HG03439 (cell line): Measurements from ENCODE around the gene GAB1.
A peak's percentile ranks its signal among the peaks of the same experiment; 100 is the strongest.

ENCODE experiments used
- ATAC-seq: cut with Tn5 transposase; IDR thresholded peaks from one replicate; pipeline ENCODE4 v1.9.1; 2021; ENCODE audit warnings: mild to moderate bottlenecking, moderate library complexity; ENCODE audit not compliant: unreplicated experiment

GAB1 gene

GRCh38 chr4:143383005-143383574 is 46.4 kb downstream of the GAB1 start:
- no peak for ATAC-seq

GRCh38 chr4:143384381-143384994 is 47.8 kb downstream of the GAB1 start:
- no peak for ATAC-seq

GRCh38 chr4:143386812-143387211 is 50.1 kb downstream of the GAB1 start:
- ATAC-seq = no peak

- ATAC-seq = no peak
Measured at GRCh38 chr4:143389579-143390195, 53.0 kb downstream of the GAB1 start.

GRCh38 chr4:143390764-143391163 is 54.1 kb downstream of the GAB1 start:
- ATAC-seq = no peak

- ATAC-seq = no peak
Measured at GRCh38 chr4:143391261-143391660, 54.6 kb downstream of the GAB1 start.

- no peak for ATAC-seq
Measured at GRCh38 chr4:143391895-143392294, 55.2 kb downstream of the GAB1 start.

- ATAC-seq = no peak
Measured at GRCh38 chr4:143393195-143393594, 56.5 kb downstream of the GAB1 start.

GRCh38 chr4:143394739-143395453 is 58.2 kb downstream of the GAB1 start:
- ATAC-seq = no peak

GRCh38 chr4:143396695-143397094 is 60.0 kb downstream of the GAB1 start:
- no peak for ATAC-seq

GRCh38 chr4:143397335-143397734 is 60.7 kb downstream of the GAB1 start:
- no peak for ATAC-seq

GRCh38 chr4:143397887-143398286 is 61.2 kb downstream of the GAB1 start:
- ATAC-seq = no peak

- no peak for ATAC-seq
Measured at GRCh38 chr4:143399113-143399949, 62.7 kb downstream of the GAB1 start.

- ATAC-seq = no peak
Measured at GRCh38 chr4:143400082-143400481, 63.4 kb downstream of the GAB1 start.

GRCh38 chr4:143402776-143403552 is 66.3 kb downstream of the GAB1 start:
- ATAC-seq = peak; percentile 47

- ATAC-seq = no peak
Measured at GRCh38 chr4:143403553-143403820, 66.8 kb downstream of the GAB1 start.

- peak; percentile 86 for ATAC-seq
Measured at GRCh38 chr4:143404555-143404954, 67.9 kb downstream of the GAB1 start.

GRCh38 chr4:143405075-143405730 is 68.5 kb downstream of the GAB1 start:
- no peak for ATAC-seq

GRCh38 chr4:143406523-143406922 is 69.8 kb downstream of the GAB1 start:
- ATAC-seq = no peak

- no peak for ATAC-seq
Measured at GRCh38 chr4:143407474-143407873, 70.8 kb downstream of the GAB1 start.
